H9 (cell line): ENCODE data around the gene MAPK11. TPM values are rescaled to one million over a fixed set of nuclear protein-coding genes. Genes with fewer than 3 reads are reported as not detected.

Source experiments
- DNase-seq: peaks from one replicate; pipeline ENCODE4 v3.0.0-alpha.2; 2017
- H2AFZ ChIP-seq: one replicate; pipeline ENCODE4 v1.6.1; 2013; ENCODE audit warnings: mild to moderate bottlenecking, low read length, control low read depth, moderate library complexity
- H2AK5ac ChIP-seq: 2 replicates; pipeline ENCODE4 v1.6.1; 2013; ENCODE audit warnings: low read length, control low read depth, mixed read lengths; ENCODE audit not compliant: insufficient read length
- H2BK120ac ChIP-seq: one replicate; pipeline ENCODE4 v1.6.1; 2013; ENCODE audit warnings: low read depth, mild to moderate bottlenecking, low read length, control low read depth, inconsistent platforms; ENCODE audit not compliant: poor library complexity, severe bottlenecking
- H2BK12ac ChIP-seq: 2 replicates; pipeline ENCODE4 v1.6.1; 2013; ENCODE audit warnings: low read length, control low read depth, mixed read lengths, low read depth; ENCODE audit not compliant: insufficient read length
- H2BK15ac ChIP-seq: 2 replicates; pipeline ENCODE4 v1.6.1; 2013; ENCODE audit warnings: low read depth, low read length, control low read depth
- H2BK20ac ChIP-seq: one replicate; pipeline ENCODE4 v1.6.1; 2013; ENCODE audit warnings: low read depth, mild to moderate bottlenecking, low read length, control low read depth, inconsistent platforms; ENCODE audit not compliant: poor library complexity, severe bottlenecking
- H2BK5ac ChIP-seq: 2 replicates; pipeline ENCODE4 v1.6.1; 2013; ENCODE audit warnings: low read length, control low read depth, mixed read lengths; ENCODE audit not compliant: insufficient read length
- H3K14ac ChIP-seq: 2 replicates; pipeline ENCODE4 v1.6.1; 2013; ENCODE audit warnings: low read length, control low read depth; ENCODE audit not compliant: insufficient read depth
- H3K18ac ChIP-seq: 2 replicates; pipeline ENCODE4 v1.6.1; 2013; ENCODE audit warnings: low read depth, mild to moderate bottlenecking, mixed read lengths, low read length, control low read depth; ENCODE audit not compliant: insufficient read length
- H3K23ac ChIP-seq: 2 replicates; pipeline ENCODE4 v1.6.1; 2013; ENCODE audit warnings: low read length, control low read depth, mixed read lengths, low read depth; ENCODE audit not compliant: insufficient read length
- H3K23me2 ChIP-seq: 2 replicates; pipeline ENCODE4 v1.6.1; 2013; ENCODE audit warnings: low read depth, mild to moderate bottlenecking, mixed read lengths, low read length, control low read depth; ENCODE audit not compliant: insufficient read length, poor library complexity, severe bottlenecking
- H3K27ac ChIP-seq: 2 replicates; pipeline ENCODE4 v1.5.1; 2013; ENCODE audit warnings: low read length, control low read depth, mixed read lengths, low read depth; ENCODE audit not compliant: insufficient read length
- H3K27me3 ChIP-seq: 2 replicates; pipeline ENCODE4 v1.6.1; 2013; ENCODE audit warnings: low read length, control low read depth, inconsistent platforms; ENCODE audit not compliant: insufficient read depth
- H3K4ac ChIP-seq: 2 replicates; pipeline ENCODE4 v1.6.1; 2013; ENCODE audit warnings: low read depth, mild to moderate bottlenecking, control low read depth, inconsistent platforms, low read length, moderate library complexity
- H3K4me1 ChIP-seq: 2 replicates; pipeline ENCODE4 v1.6.1; 2013; ENCODE audit warnings: low read length, control low read depth, inconsistent platforms; ENCODE audit not compliant: insufficient read depth
- H3K4me2 ChIP-seq: 2 replicates; pipeline ENCODE4 v1.6.1; 2013; ENCODE audit warnings: low read length, control low read depth, mixed read lengths; ENCODE audit not compliant: insufficient read length, insufficient read depth
- H3K56ac ChIP-seq: 2 replicates; pipeline ENCODE4 v1.6.1; 2013; ENCODE audit warnings: low read depth, mild to moderate bottlenecking, mixed read lengths, low read length, control low read depth; ENCODE audit not compliant: insufficient read length
- H3K79me1 ChIP-seq: 2 replicates; pipeline ENCODE4 v1.6.1; 2013; ENCODE audit warnings: low read depth, mild to moderate bottlenecking, moderate library complexity, low read length, control low read depth, inconsistent platforms; ENCODE audit not compliant: insufficient read depth, poor library complexity, severe bottlenecking
- H3K79me2 ChIP-seq: 2 replicates; pipeline ENCODE4 v1.6.1; 2013; ENCODE audit warnings: low read length, control low read depth, inconsistent platforms; ENCODE audit not compliant: insufficient read depth
- H3K9ac ChIP-seq: 2 replicates; pipeline ENCODE4 v1.6.1; 2013; ENCODE audit warnings: low read length, control low read depth, mixed read lengths; ENCODE audit not compliant: insufficient read length; ENCODE audit errors: extremely low read depth
- H3K9me3 ChIP-seq: one replicate; pipeline ENCODE4 v1.6.1; 2013; ENCODE audit warnings: low read depth, low read length, inconsistent platforms; ENCODE audit not compliant: control insufficient read depth
- H3T11ph ChIP-seq: one replicate; pipeline ENCODE4 v1.6.1; 2013; ENCODE audit warnings: mild to moderate bottlenecking, low read length, control low read depth, inconsistent platforms
- H4K20me1 ChIP-seq: one replicate; pipeline ENCODE4 v1.6.1; 2013; ENCODE audit not compliant: control insufficient read depth, insufficient read length, insufficient read depth
- H4K5ac ChIP-seq: 2 replicates; pipeline ENCODE4 v1.6.1; 2013; ENCODE audit warnings: low read depth, mild to moderate bottlenecking, mixed read lengths, low read length, control low read depth; ENCODE audit not compliant: insufficient read length
- H4K8ac ChIP-seq: replicated peaks from 2 replicates; pipeline ENCODE4 v1.6.1; 2013; ENCODE audit warnings: low read length, control low read depth, mixed read lengths, low read depth; ENCODE audit not compliant: insufficient read length
- H4K91ac ChIP-seq: 2 replicates; pipeline ENCODE4 v1.6.1; 2013; ENCODE audit warnings: low read depth, mild to moderate bottlenecking, moderate library complexity, mixed read lengths, low read length, control low read depth; ENCODE audit not compliant: insufficient read length
- H3K27ac Mint-ChIP-seq, 3 experiments: 2 replicates in 2 of 3; 3 replicates in 1 of 3; pipeline ENCODE4 v1.8.0; 2020 to 2021; ENCODE audit warnings: mixed read lengths in 3 of 3, mild to moderate bottlenecking in 1 of 3, moderate library complexity in 1 of 3
- H3K27me3 Mint-ChIP-seq: 2 replicates; pipeline ENCODE4 v1.8.0; 2021; ENCODE audit warnings: low read depth, mild to moderate bottlenecking, moderate library complexity, mixed read lengths
- H3K36me3 Mint-ChIP-seq, 3 experiments: 2 replicates in 2 of 3; 3 replicates in 1 of 3; pipeline ENCODE4 v1.8.0; 2020 to 2021; ENCODE audit warnings: low read depth in 3 of 3, mixed read lengths in 3 of 3; ENCODE audit not compliant: insufficient read depth in 1 of 3
- H3K4me1 Mint-ChIP-seq, 2 experiments: 2 replicates each; pipeline ENCODE4 v1.8.0; 2020; ENCODE audit warnings: mixed read lengths in 2 of 2
- H3K4me3 Mint-ChIP-seq, 2 experiments: 2 replicates in 1 of 2; 3 replicates in 1 of 2; pipeline ENCODE4 v1.8.0; 2020 to 2021; ENCODE audit warnings: mild to moderate bottlenecking in 2 of 2, mixed read lengths in 2 of 2, moderate library complexity in 1 of 2
- H3K9me3 Mint-ChIP-seq, 2 experiments: 2 replicates in 1 of 2; 3 replicates in 1 of 2; pipeline ENCODE4 v1.8.0; 2020; ENCODE audit warnings: mild to moderate bottlenecking in 2 of 2, mixed read lengths in 2 of 2, moderate library complexity in 1 of 2
- CTCF ChIP-seq: fragments of 200-600 bp; sonication (generic); conservative IDR thresholded peaks from 3 replicates; pipeline ENCODE4 v1.8.0; 2021; ENCODE audit warnings: antibody characterized with exemption, mild to moderate bottlenecking
- WGBS: extraction: QIAGEN DNeasy Blood & Tissue Kit; methylation state at CpG from one replicate; pipeline ENCODE4 v1.1.7; 2013; ENCODE audit warnings: missing lambda C conversion rate, low lambda C conversion rate, mixed read lengths; ENCODE audit not compliant: insufficient read length; ENCODE audit errors: extremely low coverage; 5-methylcytosine and 5-hydroxymethylcytosine counted together
- total RNA-seq: library from RNA; stranded (reverse); gene quantifications from 2 replicates; pipeline ENCODE4 v1.2.1, GENCODE V29; 2021

MAPK11 gene
- total RNA-seq, 1 experiment from 2014 or later = 1.5 TPM

- H3K9ac ChIP-seq = no peak overlapping the region
- H3K79me1 ChIP-seq = no peaks in the 10 kb centered on the region
- no peaks in the 10 kb centered on the region for H3K9me3 Mint-ChIP-seq
- WGBS = no CpG with 5 or more reads among the region's 7 CpGs
- no peak overlapping the region for H2BK20ac ChIP-seq
- no peak overlapping the region for H2BK120ac ChIP-seq
- no peak overlapping the region for H4K91ac ChIP-seq
- peaks cover 4% of the 10 kb centered on the region for H3K27me3 Mint-ChIP-seq
- no peak overlapping the region for H4K8ac ChIP-seq
- H3T11ph ChIP-seq = no peak overlapping the region
- H2BK15ac ChIP-seq = no peak overlapping the region
- H3K79me2 ChIP-seq = no peaks in the 10 kb centered on the region
- H3K36me3 Mint-ChIP-seq = no peaks in the 10 kb centered on the region; a peak in 1 of 7 replicates
- no peak overlapping the region for H2BK12ac ChIP-seq
- no peaks in the 10 kb centered on the region for H4K20me1 ChIP-seq
- H3K4me3 Mint-ChIP-seq = no peak overlapping the region
- no peaks in the 10 kb centered on the region for H3K9me3 ChIP-seq
- H2AK5ac ChIP-seq = no peak overlapping the region
- H3K27ac ChIP-seq = no peak overlapping the region
- H3K27me3 ChIP-seq = no peaks in the 10 kb centered on the region
- no peak overlapping the region for H3K23ac ChIP-seq
- no peak for DNase-seq
- no peak overlapping the region for H3K14ac ChIP-seq
- peaks cover 18 to 24% of the 10 kb centered on the region in 2 experiments for H3K4me1 Mint-ChIP-seq
- peaks cover 5% of the 10 kb centered on the region for H3K23me2 ChIP-seq
- H3K56ac ChIP-seq = no peak overlapping the region
- no peaks in the 10 kb centered on the region; the same call in 1 of the 2 replicates for H3K4me1 ChIP-seq
- no peak overlapping the region for H3K4ac ChIP-seq
- no peak for TF ChIP-seq CTCF
- peak overlapping the region in 1 of 3 experiments; percentile 47; a peak in 1 of 7 replicates for H3K27ac Mint-ChIP-seq
- H3K4me2 ChIP-seq = no peak overlapping the region
- no peak overlapping the region for H2AFZ ChIP-seq
- H4K5ac ChIP-seq = no peak overlapping the region
- no peak overlapping the region for H3K18ac ChIP-seq
- H2BK5ac ChIP-seq = no peak overlapping the region
These were observed 39.4 kb upstream of the MAPK11 start for GRCh38 chr22:50309601-50309991.
